ENCODE data around the gene TMEM175. TPM values are rescaled to one million over a fixed set of nuclear protein-coding genes. Genes with fewer than 3 reads are reported as not detected.

The TMEM175 gene
- total RNA-seq, 1 donor from 2014 or later = 12.1 TPM

- no peak for DNase-seq (ENCODE audit: low read depth)
These were observed 27.3 kb downstream of the TMEM175 start for GRCh38 chr4:959338-960139.

GRCh38 chr4:960140-960635, 27.9 kb downstream of the TMEM175 start:
- DNase-seq (ENCODE audit: low read depth) = no peak

GRCh38 chr4:960636-961350, 28.5 kb downstream of the TMEM175 start:
- no peak for DNase-seq (ENCODE audit: low read depth)

- no peak for DNase-seq (ENCODE audit: low read depth)
These were observed 29.3 kb downstream of the TMEM175 start for GRCh38 chr4:961351-962230.

GRCh38 chr4:962231-963208, 30.3 kb downstream of the TMEM175 start:
- no peak for DNase-seq (ENCODE audit: low read depth)

- DNase-seq (ENCODE audit: low read depth) = no peak
These were observed 31.3 kb downstream of the TMEM175 start for GRCh38 chr4:963276-964225.

GRCh38 chr4:964346-965025, 32.2 kb downstream of the TMEM175 start:
- no peak for DNase-seq (ENCODE audit: low read depth)

- no peak for DNase-seq (ENCODE audit: low read depth)
These were observed 32.9 kb downstream of the TMEM175 start for GRCh38 chr4:965048-965765.

GRCh38 chr4:965766-966134, 33.5 kb downstream of the TMEM175 start:
- DNase-seq (ENCODE audit: low read depth) = no peak

- DNase-seq (ENCODE audit: low read depth) = no peak
These were observed 34.2 kb downstream of the TMEM175 start for GRCh38 chr4:966266-967112.

- DNase-seq (ENCODE audit: low read depth) = no peak
These were observed 35.1 kb downstream of the TMEM175 start for GRCh38 chr4:967113-968104.

- no peak for DNase-seq (ENCODE audit: low read depth)
These were observed 36.0 kb downstream of the TMEM175 start for GRCh38 chr4:968221-968620.

- no peak for DNase-seq (ENCODE audit: low read depth)
These were observed 36.5 kb downstream of the TMEM175 start for GRCh38 chr4:968621-969394.

- no peak for DNase-seq (ENCODE audit: low read depth)
These were observed 37.9 kb downstream of the TMEM175 start for GRCh38 chr4:970046-970745.

Data from renal cortical epithelial cell (primary cell).